ENCODE measurements around the gene AP5S1.

DNA sequence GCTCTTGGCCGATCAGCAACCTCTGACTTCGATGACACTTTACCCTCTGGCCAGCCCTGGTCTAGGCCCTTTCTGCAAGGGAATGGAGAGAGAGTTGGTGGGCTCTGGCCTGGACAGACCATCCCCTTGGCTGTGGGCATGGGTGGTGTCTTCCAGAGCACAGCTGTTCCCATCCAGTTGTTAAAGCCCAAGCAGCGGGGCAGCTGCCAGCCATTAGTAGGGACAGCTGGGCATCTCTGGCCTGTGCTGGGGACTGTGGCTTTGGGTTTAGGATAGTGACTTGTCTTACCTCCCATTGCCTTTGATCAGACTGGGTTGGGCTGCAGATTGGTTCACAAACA lies 21.5 kb upstream of the AP5S1 start:
- TF ChIP-seq, protein P1, sequence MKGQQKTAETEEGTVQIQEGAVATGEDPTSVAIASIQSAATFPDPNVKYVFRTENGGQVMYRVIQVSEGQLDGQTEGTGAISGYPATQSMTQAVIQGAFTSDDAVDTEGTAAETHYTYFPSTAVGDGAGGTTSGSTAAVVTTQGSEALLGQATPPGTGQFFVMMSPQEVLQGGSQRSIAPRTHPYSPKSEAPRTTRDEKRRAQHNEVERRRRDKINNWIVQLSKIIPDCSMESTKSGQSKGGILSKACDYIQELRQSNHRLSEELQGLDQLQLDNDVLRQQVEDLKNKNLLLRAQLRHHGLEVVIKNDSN (CRISPR knock-in tag; IDR thresholded peaks at IDR 0.05) = no peak
- TF ChIP-seq IRF2 (CRISPR knock-in tag; IDR thresholded peaks at IDR 0.05; ENCODE audit: borderline replicate concordance, low read depth) (no peak), NR2C2 (CRISPR knock-in tag; IDR thresholded peaks at IDR 0.05) (no peak), FOXJ3 (CRISPR knock-in tag; IDR thresholded peaks at IDR 0.05; ENCODE audit: borderline replicate concordance) (no peak), ATF1 (CRISPR knock-in tag; IDR thresholded peaks at IDR 0.05) (no peak), CREB1 (CRISPR knock-in tag; IDR thresholded peaks at IDR 0.05) (no peak), ZNF121 (CRISPR knock-in tag; IDR thresholded peaks at IDR 0.05) (no peak), CBFB (CRISPR knock-in tag; IDR thresholded peaks at IDR 0.05; ENCODE audit: low read depth) (no peak), JUN (CRISPR knock-in tag; IDR thresholded peaks at IDR 0.05) (no peak)
- TF ChIP-seq, protein P2, sequence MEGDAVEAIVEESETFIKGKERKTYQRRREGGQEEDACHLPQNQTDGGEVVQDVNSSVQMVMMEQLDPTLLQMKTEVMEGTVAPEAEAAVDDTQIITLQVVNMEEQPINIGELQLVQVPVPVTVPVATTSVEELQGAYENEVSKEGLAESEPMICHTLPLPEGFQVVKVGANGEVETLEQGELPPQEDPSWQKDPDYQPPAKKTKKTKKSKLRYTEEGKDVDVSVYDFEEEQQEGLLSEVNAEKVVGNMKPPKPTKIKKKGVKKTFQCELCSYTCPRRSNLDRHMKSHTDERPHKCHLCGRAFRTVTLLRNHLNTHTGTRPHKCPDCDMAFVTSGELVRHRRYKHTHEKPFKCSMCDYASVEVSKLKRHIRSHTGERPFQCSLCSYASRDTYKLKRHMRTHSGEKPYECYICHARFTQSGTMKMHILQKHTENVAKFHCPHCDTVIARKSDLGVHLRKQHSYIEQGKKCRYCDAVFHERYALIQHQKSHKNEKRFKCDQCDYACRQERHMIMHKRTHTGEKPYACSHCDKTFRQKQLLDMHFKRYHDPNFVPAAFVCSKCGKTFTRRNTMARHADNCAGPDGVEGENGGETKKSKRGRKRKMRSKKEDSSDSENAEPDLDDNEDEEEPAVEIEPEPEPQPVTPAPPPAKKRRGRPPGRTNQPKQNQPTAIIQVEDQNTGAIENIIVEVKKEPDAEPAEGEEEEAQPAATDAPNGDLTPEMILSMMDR (IDR thresholded peaks at IDR 0.05) = no peak
- TF ChIP-seq, protein P3, sequence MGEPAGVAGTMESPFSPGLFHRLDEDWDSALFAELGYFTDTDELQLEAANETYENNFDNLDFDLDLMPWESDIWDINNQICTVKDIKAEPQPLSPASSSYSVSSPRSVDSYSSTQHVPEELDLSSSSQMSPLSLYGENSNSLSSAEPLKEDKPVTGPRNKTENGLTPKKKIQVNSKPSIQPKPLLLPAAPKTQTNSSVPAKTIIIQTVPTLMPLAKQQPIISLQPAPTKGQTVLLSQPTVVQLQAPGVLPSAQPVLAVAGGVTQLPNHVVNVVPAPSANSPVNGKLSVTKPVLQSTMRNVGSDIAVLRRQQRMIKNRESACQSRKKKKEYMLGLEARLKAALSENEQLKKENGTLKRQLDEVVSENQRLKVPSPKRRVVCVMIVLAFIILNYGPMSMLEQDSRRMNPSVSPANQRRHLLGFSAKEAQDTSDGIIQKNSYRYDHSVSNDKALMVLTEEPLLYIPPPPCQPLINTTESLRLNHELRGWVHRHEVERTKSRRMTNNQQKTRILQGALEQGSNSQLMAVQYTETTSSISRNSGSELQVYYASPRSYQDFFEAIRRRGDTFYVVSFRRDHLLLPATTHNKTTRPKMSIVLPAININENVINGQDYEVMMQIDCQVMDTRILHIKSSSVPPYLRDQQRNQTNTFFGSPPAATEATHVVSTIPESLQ (CRISPR knock-in tag; IDR thresholded peaks at IDR 0.05) = no peak
- TF ChIP-seq, protein P4, sequence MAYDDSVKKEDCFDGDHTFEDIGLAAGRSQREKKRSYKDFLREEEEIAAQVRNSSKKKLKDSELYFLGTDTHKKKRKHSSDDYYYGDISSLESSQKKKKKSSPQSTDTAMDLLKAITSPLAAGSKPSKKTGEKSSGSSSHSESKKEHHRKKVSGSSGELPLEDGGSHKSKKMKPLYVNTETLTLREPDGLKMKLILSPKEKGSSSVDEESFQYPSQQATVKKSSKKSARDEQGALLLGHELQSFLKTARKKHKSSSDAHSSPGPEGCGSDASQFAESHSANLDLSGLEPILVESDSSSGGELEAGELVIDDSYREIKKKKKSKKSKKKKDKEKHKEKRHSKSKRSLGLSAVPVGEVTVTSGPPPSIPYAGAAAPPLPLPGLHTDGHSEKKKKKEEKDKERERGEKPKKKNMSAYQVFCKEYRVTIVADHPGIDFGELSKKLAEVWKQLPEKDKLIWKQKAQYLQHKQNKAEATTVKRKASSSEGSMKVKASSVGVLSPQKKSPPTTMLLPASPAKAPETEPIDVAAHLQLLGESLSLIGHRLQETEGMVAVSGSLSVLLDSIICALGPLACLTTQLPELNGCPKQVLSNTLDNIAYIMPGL (CRISPR knock-in tag; IDR thresholded peaks at IDR 0.05) = no peak
- TF ChIP-seq, protein P5, sequence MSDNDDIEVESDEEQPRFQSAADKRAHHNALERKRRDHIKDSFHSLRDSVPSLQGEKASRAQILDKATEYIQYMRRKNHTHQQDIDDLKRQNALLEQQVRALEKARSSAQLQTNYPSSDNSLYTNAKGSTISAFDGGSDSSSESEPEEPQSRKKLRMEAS (CRISPR knock-in tag; IDR thresholded peaks at IDR 0.05) = no peak
- TF ChIP-seq, protein P6, sequence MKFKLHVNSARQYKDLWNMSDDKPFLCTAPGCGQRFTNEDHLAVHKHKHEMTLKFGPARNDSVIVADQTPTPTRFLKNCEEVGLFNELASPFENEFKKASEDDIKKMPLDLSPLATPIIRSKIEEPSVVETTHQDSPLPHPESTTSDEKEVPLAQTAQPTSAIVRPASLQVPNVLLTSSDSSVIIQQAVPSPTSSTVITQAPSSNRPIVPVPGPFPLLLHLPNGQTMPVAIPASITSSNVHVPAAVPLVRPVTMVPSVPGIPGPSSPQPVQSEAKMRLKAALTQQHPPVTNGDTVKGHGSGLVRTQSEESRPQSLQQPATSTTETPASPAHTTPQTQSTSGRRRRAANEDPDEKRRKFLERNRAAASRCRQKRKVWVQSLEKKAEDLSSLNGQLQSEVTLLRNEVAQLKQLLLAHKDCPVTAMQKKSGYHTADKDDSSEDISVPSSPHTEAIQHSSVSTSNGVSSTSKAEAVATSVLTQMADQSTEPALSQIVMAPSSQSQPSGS (CRISPR knock-in tag; IDR thresholded peaks at IDR 0.05; ENCODE audit: borderline replicate concordance, low read depth) = no peak

All from WTC11 (cell line).